GM18868 (cell line): ENCODE data around the gene ROMO1.

Experiments
- ATAC-seq: cut with Tn5 transposase; IDR thresholded peaks from one replicate; pipeline ENCODE4 v1.9.1; 2021; ENCODE audit warnings: mild to moderate bottlenecking, moderate library complexity; ENCODE audit not compliant: unreplicated experiment

ROMO1 gene

GRCh38 chr20:35729283-35729807, 30.1 kb downstream of the ROMO1 start:
- no peak for ATAC-seq

- ATAC-seq: no peak
Measured at GRCh38 chr20:35729836-35730582, 30.8 kb downstream of the ROMO1 start.

GRCh38 chr20:35730583-35731468, 31.6 kb downstream of the ROMO1 start:
- no peak for ATAC-seq

- no peak for ATAC-seq
Measured at GRCh38 chr20:35731469-35731788, 32.2 kb downstream of the ROMO1 start.

GRCh38 chr20:35731862-35732643, 32.8 kb downstream of the ROMO1 start:
- ATAC-seq: no peak

GRCh38 chr20:35732644-35732982, 33.4 kb downstream of the ROMO1 start:
- ATAC-seq: no peak

GRCh38 chr20:35734374-35734773, 35.2 kb downstream of the ROMO1 start:
- no peak for ATAC-seq

- no peak for ATAC-seq
Measured at GRCh38 chr20:35734777-35735649, 35.8 kb downstream of the ROMO1 start.

GRCh38 chr20:35735826-35736470, 36.7 kb downstream of the ROMO1 start:
- ATAC-seq: no peak

GRCh38 chr20:35737865-35738333, 38.7 kb downstream of the ROMO1 start:
- no peak for ATAC-seq

GRCh38 chr20:35738410-35739179, 39.4 kb downstream of the ROMO1 start:
- no peak for ATAC-seq

GRCh38 chr20:35739294-35740163, 40.3 kb downstream of the ROMO1 start:
- ATAC-seq: no peak

GRCh38 chr20:35741892-35742740, 42.9 kb downstream of the ROMO1 start, which contains the start of gene RBM39:
RBM39 (minus strand) TSS chr20:35742260; CDS start chr20:35740874, 1,386 bp downstream.
- peak; percentile 86 for ATAC-seq

- ATAC-seq: no peak
Measured at GRCh38 chr20:35742741-35743523, 43.7 kb downstream of the ROMO1 start.

- ATAC-seq: no peak
Measured at GRCh38 chr20:35743693-35744491, 44.7 kb downstream of the ROMO1 start.
